Smooth muscle cell (in vitro differentiated cells): ENCODE results near the gene UNG. TPM values are rescaled to one million over a fixed set of nuclear protein-coding genes. Genes with fewer than 3 reads are reported as not detected.
"Not testable (repeated sequence)": the region's sequence is repeated elsewhere in the genome, so short reads cannot be mapped to it uniquely, and the experiment has no call there.

Experiments
- DNase-seq: peaks from one replicate; lab custom pipeline; 2025; ENCODE audit not compliant: unreplicated experiment; lab: John Stamatoyannopoulos, UW
- H2AFZ ChIP-seq: fragments of 200-600 bp; sonication (generic); 2 replicates; pipeline ENCODE4 v1.6.0; 2016; ENCODE audit warnings: antibody characterized with exemption, low read depth, mild to moderate bottlenecking
- H3F3A ChIP-seq: fragments of 200-600 bp; sonication (generic); 2 replicates; pipeline ENCODE4 v1.6.0; 2017; ENCODE audit warnings: antibody characterized with exemption, low read depth
- H3K27ac ChIP-seq: fragments of 200-600 bp; sonication (generic); 2 replicates; pipeline ENCODE4 v1.5.1; 2016; ENCODE audit warnings: low read depth, mild to moderate bottlenecking
- H3K27me3 ChIP-seq: fragments of 200-600 bp; sonication (generic); 2 replicates; pipeline ENCODE4 v1.6.1; 2016; ENCODE audit warnings: low read depth, mild to moderate bottlenecking
- H3K36me3 ChIP-seq: fragments of 200-600 bp; sonication (generic); 2 replicates; pipeline ENCODE4 v1.5.1; 2016; ENCODE audit warnings: low read depth
- H3K4me1 ChIP-seq: fragments of 200-600 bp; sonication (generic); 2 replicates; pipeline ENCODE4 v1.5.1; 2016; ENCODE audit warnings: low read depth
- H3K4me2 ChIP-seq: fragments of 200-600 bp; sonication (generic); 2 replicates; pipeline ENCODE4 v1.6.0; 2016; ENCODE audit warnings: mild to moderate bottlenecking
- H3K4me3 ChIP-seq: fragments of 200-600 bp; sonication (generic); 2 replicates; pipeline ENCODE4 v1.5.1; 2016; ENCODE audit warnings: mild to moderate bottlenecking
- H3K79me2 ChIP-seq: fragments of 200-600 bp; sonication (generic); 2 replicates; pipeline ENCODE4 v1.6.0; 2016; ENCODE audit warnings: low read depth, mild to moderate bottlenecking
- H3K9ac ChIP-seq: fragments of 200-600 bp; sonication (generic); 2 replicates; pipeline ENCODE4 v1.6.0; 2016; ENCODE audit warnings: low read depth
- H3K9me3 ChIP-seq: fragments of 200-600 bp; sonication (generic); replicated peaks from 2 replicates; pipeline ENCODE4 v1.5.1; 2016; ENCODE audit warnings: low read depth
- H4K20me1 ChIP-seq: fragments of 200-600 bp; sonication (generic); 2 replicates; pipeline ENCODE4 v1.6.0; 2016; ENCODE audit warnings: low read depth
- CTCF ChIP-seq: fragments of 200-600 bp; sonication (generic); IDR thresholded peaks from 2 replicates; pipeline ENCODE4 v1.5.1; 2017; ENCODE audit warnings: borderline replicate concordance, mild to moderate bottlenecking, antibody characterized with exemption; ENCODE audit not compliant: insufficient read depth, poor library complexity, severe bottlenecking
- WGBS: methylation state at CpG from one replicate; pipeline ENCODE4 v1.1.7; 2016; ENCODE audit warnings: low lambda C conversion rate; 5-methylcytosine and 5-hydroxymethylcytosine counted together
- polyA plus RNA-seq: library from polyadenylated mRNA; unstranded; fragments of >200 nt; fragmentation: Nextera tagmentation; extraction: Ambion mirVana; gene quantifications from 2 replicates; pipeline ENCODE4 v1.2.1, GENCODE V29; 2016
- total RNA-seq: library from RNA; depleted of rRNA; stranded (reverse); fragments of >200 nt; gene quantifications from 2 replicates; pipeline ENCODE4 v1.2.3, GENCODE V29; 2014

The UNG gene
- total and polyA plus RNA-seq, 2 experiments from 2014 or later, result 17.1 to 22.8 TPM

- Histone ChIP-seq H3K9ac (no peak overlapping the region), H3K79me2 (no peaks in the 10 kb centered on the region), H3K9me3 (no peaks in the 10 kb centered on the region), H2AFZ (no peak overlapping the region), H3K27me3 (no peaks in the 10 kb centered on the region), H3K27ac (no peak overlapping the region), H3K36me3 (no peaks in the 10 kb centered on the region), H3K4me2 (no peak overlapping the region), H3K4me1 (no peaks in the 10 kb centered on the region), H3K4me3 (no peak overlapping the region), H3F3A (no peaks in the 10 kb centered on the region), H4K20me1 (no peaks in the 10 kb centered on the region)
- no peak for TF ChIP-seq CTCF
- WGBS, result 93% methylated on average over 9 of the region's 9 CpGs
- DNase-seq, result no peak
These were observed 42.0 kb downstream of the UNG start for GRCh38 chr12:109139360-109139759.

GRCh38 chr12:109139791-109140190, 42.4 kb downstream of the UNG start:
- Histone ChIP-seq H3F3A (no peaks in the 10 kb centered on the region), H3K79me2 (no peaks in the 10 kb centered on the region), H3K4me2 (no peak overlapping the region), H3K9me3 (no peaks in the 10 kb centered on the region), H4K20me1 (no peaks in the 10 kb centered on the region), H3K4me3 (no peak overlapping the region), H3K27me3 (no peaks in the 10 kb centered on the region), H3K4me1 (no peaks in the 10 kb centered on the region), H3K36me3 (no peaks in the 10 kb centered on the region), H3K9ac (no peak overlapping the region), H2AFZ (no peak overlapping the region), H3K27ac (no peak overlapping the region)
- no peak for TF ChIP-seq CTCF
- no peak for DNase-seq
- WGBS, result 79% methylated on average over 7 of the region's 7 CpGs

- Histone ChIP-seq H3K36me3 (no peaks in the 10 kb centered on the region), H3K9me3 (no peaks in the 10 kb centered on the region), H3F3A (no peaks in the 10 kb centered on the region), H3K4me3 (no peak overlapping the region), H3K4me1 (no peaks in the 10 kb centered on the region), H3K4me2 (no peak overlapping the region), H3K9ac (no peak overlapping the region), H3K27ac (no peak overlapping the region), H3K79me2 (no peaks in the 10 kb centered on the region), H2AFZ (no peak overlapping the region), H4K20me1 (no peaks in the 10 kb centered on the region), H3K27me3 (no peaks in the 10 kb centered on the region)
- 98% methylated on average over 4 of the region's 4 CpGs for WGBS
- TF ChIP-seq CTCF, result no peak
- DNase-seq, result no peak
These were observed 43.2 kb downstream of the UNG start for GRCh38 chr12:109140560-109140959.

- no peak overlapping the region for H3K27ac ChIP-seq
These were observed 46.8 kb downstream of the UNG start for GRCh38 chr12:109144224-109144623.

GRCh38 chr12:109147126-109147525, 49.7 kb downstream of the UNG start:
- H3K27ac ChIP-seq, H3K9ac ChIP-seq, H3F3A ChIP-seq, H3K79me2 ChIP-seq, DNase-seq, H3K4me3 ChIP-seq, H3K4me1 ChIP-seq, H4K20me1 ChIP-seq, H2AFZ ChIP-seq, H3K36me3 ChIP-seq, H3K9me3 ChIP-seq, H3K27me3 ChIP-seq, H3K4me2 ChIP-seq: not testable (repeated sequence)
- 93% methylated on average over 1 of the region's 1 CpG for WGBS

More at GRCh38 chr12:109144224-109144623, 46.8 kb downstream of the UNG start:
- no peaks in the 10 kb centered on the region for H3K4me1 ChIP-seq
- no peak overlapping the region for H3K4me3 ChIP-seq
- H4K20me1 ChIP-seq, result no peaks in the 10 kb centered on the region
- no peaks in the 10 kb centered on the region for H3K9me3 ChIP-seq
- no peak for DNase-seq
- no peaks in the 10 kb centered on the region for H3K79me2 ChIP-seq
- no peaks in the 10 kb centered on the region for H3K36me3 ChIP-seq
- no peaks in the 10 kb centered on the region for H3F3A ChIP-seq
- H3K9ac ChIP-seq, result no peak overlapping the region
- H3K4me2 ChIP-seq, result no peak overlapping the region
- no peaks in the 10 kb centered on the region for H3K27me3 ChIP-seq
- TF ChIP-seq CTCF, result no peak
- H2AFZ ChIP-seq, result no peak overlapping the region
- WGBS, result 50% methylated on average over 4 of the region's 4 CpGs
